Liver (tissue), 9 donors: Measurements from ENCODE around the gene STXBP4. TPM values are rescaled to one million over a fixed set of nuclear protein-coding genes. Genes with fewer than 3 reads are reported as not detected.

Experiments used
- DNase-seq: peaks from one replicate; pipeline ENCODE4 v3.0.0-alpha.2; 2017; ENCODE audit warnings: low spot score
- H3K27ac ChIP-seq, 2 donors: one replicate each; pipeline ENCODE4 v1.7.0; 2013; ENCODE audit warnings: inconsistent platforms in 2 of 2, low read length in 2 of 2, control low read depth in 1 of 2, low read depth in 1 of 2, mild to moderate bottlenecking in 1 of 2
- H3K27me3 ChIP-seq, 4 donors: one replicate each; pipeline versions ENCODE4 v1.6.1 to v1.7.0; 2013; ENCODE audit warnings: low read length in 3 of 4, inconsistent platforms in 1 of 4, mild to moderate bottlenecking in 1 of 4, moderate library complexity in 1 of 4; ENCODE audit not compliant: control insufficient read depth in 4 of 4, insufficient read depth in 4 of 4
- H3K36me3 ChIP-seq, 4 donors: one replicate each; pipeline versions ENCODE4 v1.6.1 to v1.7.0; 2013; ENCODE audit warnings: low read length in 3 of 4, mild to moderate bottlenecking in 3 of 4, low read depth in 1 of 4, moderate library complexity in 1 of 4; ENCODE audit not compliant: control insufficient read depth in 4 of 4, insufficient read depth in 3 of 4
- H3K4me1 ChIP-seq, 4 donors: one replicate each; pipeline versions ENCODE4 v1.6.1 to v1.7.0; 2013; ENCODE audit warnings: low read length in 3 of 4, mild to moderate bottlenecking in 3 of 4, moderate library complexity in 1 of 4; ENCODE audit not compliant: control insufficient read depth in 4 of 4, insufficient read depth in 4 of 4
- H3K4me3 ChIP-seq, 3 donors: one replicate each; pipeline versions ENCODE4 v1.6.1 to v1.7.0; 2013; ENCODE audit warnings: low read length in 3 of 3, control low read depth in 1 of 3, low read depth in 1 of 3, mild to moderate bottlenecking in 1 of 3
- H3K9ac ChIP-seq, 2 donors: one replicate each; pipeline ENCODE4 v1.7.0; 2013; ENCODE audit warnings: low read length in 2 of 2, mild to moderate bottlenecking in 2 of 2, moderate library complexity in 2 of 2, control low read depth in 1 of 2, low read depth in 1 of 2
- H3K9me3 ChIP-seq, 4 donors: one replicate each; pipeline versions ENCODE4 v1.6.1 to v1.7.0; 2013; ENCODE audit warnings: low read length in 3 of 4; ENCODE audit not compliant: control insufficient read depth in 4 of 4
- EGR1 ChIP-seq, 2 donors: IDR thresholded peaks; 2 replicates each; pipeline ENCODE4 v1.6.1; 2016 to 2018; ENCODE audit warnings: antibody characterized with exemption in 2 of 2, low read depth in 2 of 2
- FOXA1 ChIP-seq: IDR thresholded peaks from 2 replicates; pipeline ENCODE4 v1.6.1; 2016; ENCODE audit warnings: antibody characterized with exemption
- FOXA2 ChIP-seq: IDR thresholded peaks from 2 replicates; pipeline ENCODE4 v1.6.1; 2016; ENCODE audit warnings: antibody characterized with exemption
- GABPA ChIP-seq, 2 donors: IDR thresholded peaks in 1 of 2; conservative IDR thresholded peaks in 1 of 2; 2 replicates each; pipeline ENCODE4 v1.6.1; 2016; ENCODE audit warnings: antibody characterized with exemption in 2 of 2, mild to moderate bottlenecking in 1 of 2, moderate library complexity in 1 of 2
- HNF4A ChIP-seq, 2 donors: conservative IDR thresholded peaks; 2 replicates each; pipeline ENCODE4 v1.6.1; 2016; ENCODE audit warnings: antibody characterized with exemption in 2 of 2, mild to moderate bottlenecking in 2 of 2
- HNF4G ChIP-seq: IDR thresholded peaks from 2 replicates; pipeline ENCODE4 v1.6.1; 2016; ENCODE audit warnings: antibody characterized with exemption
- JUND ChIP-seq, 2 donors: IDR thresholded peaks; 2 replicates each; pipeline ENCODE4 v1.6.1; 2016; ENCODE audit warnings: antibody characterized with exemption in 2 of 2
- NR2F2 ChIP-seq: IDR thresholded peaks from 2 replicates; pipeline ENCODE4 v1.6.1; 2016; ENCODE audit warnings: antibody characterized with exemption
- RAD21 ChIP-seq, 2 donors: IDR thresholded peaks; 2 replicates each; pipeline ENCODE4 v1.6.1; 2016; ENCODE audit warnings: antibody characterized with exemption in 2 of 2, mild to moderate bottlenecking in 2 of 2
- RXRA ChIP-seq, 2 donors: IDR thresholded peaks; 2 replicates each; pipeline ENCODE4 v1.6.1; 2017 to 2018; ENCODE audit warnings: antibody characterized with exemption in 2 of 2, mild to moderate bottlenecking in 1 of 2
- SP1 ChIP-seq: IDR thresholded peaks from 2 replicates; pipeline ENCODE4 v1.6.1; 2018; ENCODE audit warnings: antibody characterized with exemption, mild to moderate bottlenecking
- YY1 ChIP-seq: IDR thresholded peaks from 2 replicates; pipeline ENCODE4 v1.6.1; 2016; ENCODE audit warnings: antibody characterized with exemption, mild to moderate bottlenecking
- WGBS: extraction: QIAGEN DNeasy Blood & Tissue Kit; methylation state at CpG from one replicate; pipeline ENCODE4 v1.1.7; 2013; 5-methylcytosine and 5-hydroxymethylcytosine counted together
- polyA plus RNA-seq, 2 donors: library from polyadenylated mRNA; stranded (reverse) in 1 of 2; unstranded in 1 of 2; fragments of 200-250 nt in 1 of 2; fragments of >200 nt in 1 of 2; fragmentation: Nextera tagmentation in 1 of 2; extraction: Ambion mirVana in 1 of 2; gene quantifications; one replicate each; pipeline versions ENCODE4 v1.2.1 to v1.2.3, GENCODE V29; 2013 to 2015
- total RNA-seq, 2 donors: library from RNA; depleted of rRNA; stranded (reverse); fragments of >200 nt; gene quantifications; one replicate each; pipeline ENCODE4 v1.2.3, GENCODE V29; 2014
- TF ChIP-seq, protein P1 (sequence below): IDR thresholded peaks from 2 replicates; pipeline ENCODE4 v1.6.1; 2016; ENCODE audit warnings: antibody characterized with exemption
- TF ChIP-seq, protein P2 (sequence below): IDR thresholded peaks from 2 replicates; pipeline ENCODE4 v1.6.1; 2016; ENCODE audit warnings: antibody characterized with exemption
- TF ChIP-seq, protein P3 (sequence below): IDR thresholded peaks from 2 replicates; pipeline ENCODE4 v1.6.1; 2016; ENCODE audit warnings: antibody characterized with exemption
- TF ChIP-seq, protein P4 (sequence below): fragments of 150-350 bp; IDR thresholded peaks from 2 replicates; pipeline ENCODE4 v1.5.1; 2017; ENCODE audit warnings: improper control_type of control experiment, low read depth, low read length; ENCODE audit not compliant: missing input control
- TF ChIP-seq, protein P5 (sequence below): IDR thresholded peaks from 2 replicates; pipeline ENCODE4 v1.6.1; 2016; ENCODE audit warnings: antibody characterized with exemption, mild to moderate bottlenecking
- donor health status: healthy.
- donor health status: healthy.
- donor health status: healthy.
- donor health status: healthy.
- donor health status: healthy.

STXBP4 gene
- total and polyA plus RNA-seq, 4 donors: 1.5 to 12.6 (median 3.5) TPM

DNA sequence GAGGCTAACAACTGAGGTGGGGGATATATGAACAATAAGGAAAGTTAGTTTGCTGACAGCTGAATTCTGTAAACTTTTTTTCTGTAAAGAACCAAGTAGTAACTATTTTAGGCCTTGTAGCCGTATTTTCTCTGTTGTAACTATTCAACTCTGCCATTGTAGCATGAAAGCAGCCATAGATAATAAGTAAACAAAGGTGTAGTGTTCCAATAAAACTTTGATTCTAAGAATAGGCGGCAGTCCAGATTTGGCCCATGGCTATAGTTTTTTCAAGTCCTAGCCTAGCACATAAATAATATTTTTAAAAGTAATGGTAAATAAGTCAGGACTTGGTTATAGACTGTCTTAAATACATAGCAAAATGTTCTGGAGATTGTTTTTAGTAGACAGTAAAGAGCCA is 142.0 kb downstream of the STXBP4 start:
- H3K4me3 ChIP-seq: no peak overlapping the region
- no peaks in the 10 kb centered on the region for H3K4me1 ChIP-seq
- H3K9me3 ChIP-seq: no peaks in the 10 kb centered on the region
- no peak overlapping the region for H3K27ac ChIP-seq
- H3K36me3 ChIP-seq: no peaks in the 10 kb centered on the region
- DNase-seq: no peak
- 89% methylated on average over 2 of the region's 2 CpGs for WGBS
- H3K9ac ChIP-seq: no peak overlapping the region
- H3K27me3 ChIP-seq: no peaks in the 10 kb centered on the region
- no peak for TF ChIP-seq GABPA (IDR thresholded peaks at IDR 0.05 in 1 of 2, conservative IDR thresholded peaks at IDR 0.05 in 1 of 2)
- no peak for TF ChIP-seq JUND (IDR thresholded peaks at IDR 0.05)
- TF ChIP-seq, protein P1, sequence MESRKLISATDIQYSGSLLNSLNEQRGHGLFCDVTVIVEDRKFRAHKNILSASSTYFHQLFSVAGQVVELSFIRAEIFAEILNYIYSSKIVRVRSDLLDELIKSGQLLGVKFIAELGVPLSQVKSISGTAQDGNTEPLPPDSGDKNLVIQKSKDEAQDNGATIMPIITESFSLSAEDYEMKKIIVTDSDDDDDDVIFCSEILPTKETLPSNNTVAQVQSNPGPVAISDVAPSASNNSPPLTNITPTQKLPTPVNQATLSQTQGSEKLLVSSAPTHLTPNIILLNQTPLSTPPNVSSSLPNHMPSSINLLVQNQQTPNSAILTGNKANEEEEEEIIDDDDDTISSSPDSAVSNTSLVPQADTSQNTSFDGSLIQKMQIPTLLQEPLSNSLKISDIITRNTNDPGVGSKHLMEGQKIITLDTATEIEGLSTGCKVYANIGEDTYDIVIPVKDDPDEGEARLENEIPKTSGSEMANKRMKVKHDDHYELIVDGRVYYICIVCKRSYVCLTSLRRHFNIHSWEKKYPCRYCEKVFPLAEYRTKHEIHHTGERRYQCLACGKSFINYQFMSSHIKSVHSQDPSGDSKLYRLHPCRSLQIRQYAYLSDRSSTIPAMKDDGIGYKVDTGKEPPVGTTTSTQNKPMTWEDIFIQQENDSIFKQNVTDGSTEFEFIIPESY: no peak
- no peak for TF ChIP-seq RAD21 (IDR thresholded peaks at IDR 0.05)
- TF ChIP-seq, protein P2, sequence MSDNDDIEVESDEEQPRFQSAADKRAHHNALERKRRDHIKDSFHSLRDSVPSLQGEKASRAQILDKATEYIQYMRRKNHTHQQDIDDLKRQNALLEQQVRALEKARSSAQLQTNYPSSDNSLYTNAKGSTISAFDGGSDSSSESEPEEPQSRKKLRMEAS: no peak
- no peak for TF ChIP-seq YY1
- no peak for TF ChIP-seq SP1
- TF ChIP-seq FOXA2: no peak
- TF ChIP-seq NR2F2: no peak

GRCh38 chr17:55114283-55114682 is 145.7 kb downstream of the STXBP4 start:
- Histone ChIP-seq H3K27ac (no peak overlapping the region), H3K9ac (no peak overlapping the region), H3K27me3 (no peaks in the 10 kb centered on the region), H3K36me3 (no peaks in the 10 kb centered on the region), H3K9me3 (no peaks in the 10 kb centered on the region), H3K4me3 (no peak overlapping the region), H3K4me1 (peaks cover 0 to 8% (median 2%) of the 10 kb centered on the region in 4 donors)
- DNase-seq: no peak
- TF ChIP-seq, protein P3, sequence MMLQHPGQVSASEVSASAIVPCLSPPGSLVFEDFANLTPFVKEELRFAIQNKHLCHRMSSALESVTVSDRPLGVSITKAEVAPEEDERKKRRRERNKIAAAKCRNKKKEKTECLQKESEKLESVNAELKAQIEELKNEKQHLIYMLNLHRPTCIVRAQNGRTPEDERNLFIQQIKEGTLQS: no peak
- TF ChIP-seq, protein P2: no peak
- TF ChIP-seq RAD21 (IDR thresholded peaks at IDR 0.05): no peak

DNA sequence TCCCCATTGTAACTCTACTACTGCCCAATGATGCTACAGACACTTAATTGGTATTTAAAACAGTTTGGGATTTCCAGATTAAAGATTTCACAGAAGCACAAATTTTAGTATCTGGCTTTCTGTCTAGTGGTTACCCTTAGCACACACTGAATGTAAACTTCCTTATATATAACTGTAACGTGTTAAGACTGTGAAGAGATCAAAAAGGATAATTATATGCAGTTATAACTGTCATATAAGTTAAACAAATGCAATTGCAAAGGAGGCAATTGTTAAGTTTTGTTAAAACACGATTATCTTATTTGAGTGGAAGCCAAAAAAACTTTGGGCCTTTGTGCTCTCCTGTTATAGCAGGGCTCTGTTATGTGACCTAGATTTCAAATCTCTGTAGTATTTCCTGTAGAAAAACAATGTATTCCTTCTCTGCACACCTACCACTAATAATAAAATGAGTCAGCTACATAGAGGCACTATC is 147.9 kb downstream of the STXBP4 start:
- no peak overlapping the region for H3K4me3 ChIP-seq
- TF ChIP-seq RAD21 (IDR thresholded peaks at IDR 0.05) (no peak), HNF4A (conservative IDR thresholded peaks at IDR 0.05) (no peak), RXRA (IDR thresholded peaks at IDR 0.05) (no peak), FOXA1 (no peak), NR2F2 (no peak), HNF4G (no peak), EGR1 (IDR thresholded peaks at IDR 0.05; ENCODE audit: low read depth in 2 of 2) (no peak), FOXA2 (no peak)
- TF ChIP-seq, protein P4, sequence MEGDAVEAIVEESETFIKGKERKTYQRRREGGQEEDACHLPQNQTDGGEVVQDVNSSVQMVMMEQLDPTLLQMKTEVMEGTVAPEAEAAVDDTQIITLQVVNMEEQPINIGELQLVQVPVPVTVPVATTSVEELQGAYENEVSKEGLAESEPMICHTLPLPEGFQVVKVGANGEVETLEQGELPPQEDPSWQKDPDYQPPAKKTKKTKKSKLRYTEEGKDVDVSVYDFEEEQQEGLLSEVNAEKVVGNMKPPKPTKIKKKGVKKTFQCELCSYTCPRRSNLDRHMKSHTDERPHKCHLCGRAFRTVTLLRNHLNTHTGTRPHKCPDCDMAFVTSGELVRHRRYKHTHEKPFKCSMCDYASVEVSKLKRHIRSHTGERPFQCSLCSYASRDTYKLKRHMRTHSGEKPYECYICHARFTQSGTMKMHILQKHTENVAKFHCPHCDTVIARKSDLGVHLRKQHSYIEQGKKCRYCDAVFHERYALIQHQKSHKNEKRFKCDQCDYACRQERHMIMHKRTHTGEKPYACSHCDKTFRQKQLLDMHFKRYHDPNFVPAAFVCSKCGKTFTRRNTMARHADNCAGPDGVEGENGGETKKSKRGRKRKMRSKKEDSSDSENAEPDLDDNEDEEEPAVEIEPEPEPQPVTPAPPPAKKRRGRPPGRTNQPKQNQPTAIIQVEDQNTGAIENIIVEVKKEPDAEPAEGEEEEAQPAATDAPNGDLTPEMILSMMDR: no peak
- TF ChIP-seq, protein P5, sequence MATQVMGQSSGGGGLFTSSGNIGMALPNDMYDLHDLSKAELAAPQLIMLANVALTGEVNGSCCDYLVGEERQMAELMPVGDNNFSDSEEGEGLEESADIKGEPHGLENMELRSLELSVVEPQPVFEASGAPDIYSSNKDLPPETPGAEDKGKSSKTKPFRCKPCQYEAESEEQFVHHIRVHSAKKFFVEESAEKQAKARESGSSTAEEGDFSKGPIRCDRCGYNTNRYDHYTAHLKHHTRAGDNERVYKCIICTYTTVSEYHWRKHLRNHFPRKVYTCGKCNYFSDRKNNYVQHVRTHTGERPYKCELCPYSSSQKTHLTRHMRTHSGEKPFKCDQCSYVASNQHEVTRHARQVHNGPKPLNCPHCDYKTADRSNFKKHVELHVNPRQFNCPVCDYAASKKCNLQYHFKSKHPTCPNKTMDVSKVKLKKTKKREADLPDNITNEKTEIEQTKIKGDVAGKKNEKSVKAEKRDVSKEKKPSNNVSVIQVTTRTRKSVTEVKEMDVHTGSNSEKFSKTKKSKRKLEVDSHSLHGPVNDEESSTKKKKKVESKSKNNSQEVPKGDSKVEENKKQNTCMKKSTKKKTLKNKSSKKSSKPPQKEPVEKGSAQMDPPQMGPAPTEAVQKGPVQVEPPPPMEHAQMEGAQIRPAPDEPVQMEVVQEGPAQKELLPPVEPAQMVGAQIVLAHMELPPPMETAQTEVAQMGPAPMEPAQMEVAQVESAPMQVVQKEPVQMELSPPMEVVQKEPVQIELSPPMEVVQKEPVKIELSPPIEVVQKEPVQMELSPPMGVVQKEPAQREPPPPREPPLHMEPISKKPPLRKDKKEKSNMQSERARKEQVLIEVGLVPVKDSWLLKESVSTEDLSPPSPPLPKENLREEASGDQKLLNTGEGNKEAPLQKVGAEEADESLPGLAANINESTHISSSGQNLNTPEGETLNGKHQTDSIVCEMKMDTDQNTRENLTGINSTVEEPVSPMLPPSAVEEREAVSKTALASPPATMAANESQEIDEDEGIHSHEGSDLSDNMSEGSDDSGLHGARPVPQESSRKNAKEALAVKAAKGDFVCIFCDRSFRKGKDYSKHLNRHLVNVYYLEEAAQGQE: no peak
- no peak for DNase-seq
- H3K9ac ChIP-seq: no peak overlapping the region
- 24% methylated on average over 2 of the region's 2 CpGs for WGBS
- no peaks in the 10 kb centered on the region for H3K36me3 ChIP-seq
- H3K4me1 ChIP-seq: peaks cover 0 to 8% (median 2%) of the 10 kb centered on the region in 4 donors
- H3K27ac ChIP-seq: no peak overlapping the region
- no peaks in the 10 kb centered on the region for H3K27me3 ChIP-seq
- H3K9me3 ChIP-seq: no peaks in the 10 kb centered on the region
